ACC112 (cell line): ENCODE results near the gene DNAH9.

Source experiments
- H2AFZ ChIP-seq: fragments of 200-600 bp; sonication (generic); one replicate; pipeline ENCODE4 v1.6.0; 2017; ENCODE audit warnings: antibody characterized with exemption, low read length; ENCODE audit not compliant: unreplicated experiment
- H3K27ac ChIP-seq: fragments of 200-600 bp; sonication (generic); 2 replicates; pipeline ENCODE4 v1.5.1; 2014; ENCODE audit warnings: low read depth, mild to moderate bottlenecking, antibody characterized with exemption, low read length, moderate library complexity
- H3K27me3 ChIP-seq: fragments of 200-600 bp; sonication (generic); 2 replicates; pipeline ENCODE4 v1.6.1; 2014; ENCODE audit warnings: mild to moderate bottlenecking, antibody characterized with exemption, low read length, moderate library complexity, mixed read lengths; ENCODE audit not compliant: insufficient read depth
- H3K36me3 ChIP-seq: fragments of 200-600 bp; sonication (generic); 2 replicates; pipeline ENCODE4 v1.6.1; 2016; ENCODE audit warnings: mild to moderate bottlenecking, antibody characterized with exemption, low read length, moderate library complexity, mixed read lengths; ENCODE audit not compliant: insufficient read depth
- H3K4me1 ChIP-seq: fragments of 200-600 bp; sonication (generic); one replicate; pipeline ENCODE4 v1.6.1; 2016; ENCODE audit warnings: low read length, mixed read lengths; ENCODE audit not compliant: insufficient read depth, unreplicated experiment, control insufficient read depth
- H3K4me3 ChIP-seq: fragments of 200-600 bp; sonication (generic); 2 replicates; pipeline ENCODE4 v1.5.1; 2014; ENCODE audit warnings: mild to moderate bottlenecking, low read depth, low read length
- H3K79me2 ChIP-seq: fragments of 200-600 bp; sonication (generic); one replicate; pipeline ENCODE4 v1.6.0; 2016; ENCODE audit warnings: low read length; ENCODE audit not compliant: control insufficient read depth, unreplicated experiment, insufficient read depth

Gene DNAH9

DNA sequence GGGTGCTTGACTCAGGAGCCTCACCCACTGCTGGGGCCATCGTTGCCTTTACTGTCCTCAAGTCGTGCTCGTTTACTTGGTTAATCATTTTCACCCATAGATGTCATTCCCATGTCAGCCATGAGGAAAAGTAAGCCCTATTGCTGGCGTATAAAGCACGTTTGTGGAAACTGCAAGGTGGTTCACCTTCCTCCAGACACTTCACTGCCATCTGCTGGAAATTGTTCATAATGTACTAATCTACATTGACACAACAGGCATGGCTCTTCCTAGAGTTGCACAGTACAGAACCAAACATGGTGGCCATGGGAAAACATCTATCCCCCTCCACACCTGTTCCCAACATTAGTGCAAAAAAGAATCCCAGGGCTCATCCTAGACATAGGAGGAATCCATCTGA lies 282.4 kb downstream of the DNAH9 start:
- H2AFZ ChIP-seq, result no peak overlapping the region
- H3K27ac ChIP-seq, result no peak overlapping the region
- no peaks in the 10 kb centered on the region for H3K36me3 ChIP-seq
- H3K4me1 ChIP-seq, result no peaks in the 10 kb centered on the region
- no peaks in the 10 kb centered on the region for H3K79me2 ChIP-seq
- no peak overlapping the region for H3K4me3 ChIP-seq
- H3K27me3 ChIP-seq, result no peaks in the 10 kb centered on the region

DNA sequence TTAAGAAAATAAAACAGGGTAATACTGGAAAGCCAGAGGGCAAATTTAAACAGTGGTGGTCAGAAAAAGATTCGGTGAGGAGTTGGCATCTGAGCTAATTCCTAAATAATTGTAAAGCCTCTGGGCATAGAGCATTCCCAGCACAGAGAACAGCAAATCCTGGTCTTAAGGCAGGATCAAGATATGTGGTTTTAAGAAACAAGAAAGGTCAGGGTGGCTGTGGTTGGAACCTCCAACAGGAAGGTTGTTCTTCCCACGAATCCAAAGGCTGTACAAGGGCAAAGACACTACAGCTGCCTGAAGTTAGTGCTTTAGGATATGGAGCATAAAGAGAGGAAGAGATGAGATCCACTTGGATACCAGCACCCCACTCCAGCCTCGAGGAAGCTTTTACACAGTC lies 284.4 kb downstream of the DNAH9 start:
- no peak overlapping the region for H3K4me3 ChIP-seq
- H3K36me3 ChIP-seq, result no peaks in the 10 kb centered on the region
- no peak overlapping the region for H2AFZ ChIP-seq
- no peak overlapping the region for H3K27ac ChIP-seq
- H3K27me3 ChIP-seq, result no peaks in the 10 kb centered on the region
- H3K79me2 ChIP-seq, result no peaks in the 10 kb centered on the region
- no peaks in the 10 kb centered on the region for H3K4me1 ChIP-seq

DNA sequence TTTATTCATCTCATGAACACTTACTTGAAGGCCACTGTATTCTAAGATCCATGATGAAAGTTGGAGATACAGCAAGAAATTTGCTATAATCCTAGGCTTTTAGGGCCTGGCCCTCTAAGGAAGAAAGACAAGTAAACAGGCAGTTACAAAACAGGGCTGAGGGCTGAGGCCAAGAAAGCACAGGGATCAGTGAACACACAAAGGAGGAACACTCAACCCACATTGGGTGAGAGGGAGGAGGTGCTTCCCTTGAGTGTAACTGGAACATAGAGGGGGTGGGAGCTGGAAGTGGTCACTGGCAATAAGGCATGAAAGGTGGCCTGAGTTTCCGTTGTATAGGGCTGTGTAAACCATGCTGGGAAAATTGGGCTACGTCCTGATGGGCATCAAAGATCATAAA lies 286.8 kb downstream of the DNAH9 start:
- no peaks in the 10 kb centered on the region for H3K4me1 ChIP-seq
- no peak overlapping the region for H3K27ac ChIP-seq
- H3K27me3 ChIP-seq, result no peaks in the 10 kb centered on the region
- H3K36me3 ChIP-seq, result no peaks in the 10 kb centered on the region
- H2AFZ ChIP-seq, result no peak overlapping the region
- no peak overlapping the region for H3K4me3 ChIP-seq
- no peaks in the 10 kb centered on the region for H3K79me2 ChIP-seq

- no peak overlapping the region for H2AFZ ChIP-seq
- no peaks in the 10 kb centered on the region for H3K27me3 ChIP-seq
- no peak overlapping the region for H3K4me3 ChIP-seq
- no peaks in the 10 kb centered on the region for H3K4me1 ChIP-seq
- no peaks in the 10 kb centered on the region for H3K79me2 ChIP-seq
- no peaks in the 10 kb centered on the region for H3K36me3 ChIP-seq
- H3K27ac ChIP-seq, result no peak overlapping the region
Observed at GRCh38 chr17:11889266-11889665, 291.0 kb downstream of the DNAH9 start.

- no peak overlapping the region for H3K27ac ChIP-seq
- H3K27me3 ChIP-seq, result no peaks in the 10 kb centered on the region
- H3K4me3 ChIP-seq, result no peak overlapping the region
- H3K79me2 ChIP-seq, result no peaks in the 10 kb centered on the region
- H2AFZ ChIP-seq, result no peak overlapping the region
- H3K36me3 ChIP-seq, result no peaks in the 10 kb centered on the region
- H3K4me1 ChIP-seq, result no peaks in the 10 kb centered on the region
Observed at GRCh38 chr17:11893862-11894261, 295.6 kb downstream of the DNAH9 start.

DNA sequence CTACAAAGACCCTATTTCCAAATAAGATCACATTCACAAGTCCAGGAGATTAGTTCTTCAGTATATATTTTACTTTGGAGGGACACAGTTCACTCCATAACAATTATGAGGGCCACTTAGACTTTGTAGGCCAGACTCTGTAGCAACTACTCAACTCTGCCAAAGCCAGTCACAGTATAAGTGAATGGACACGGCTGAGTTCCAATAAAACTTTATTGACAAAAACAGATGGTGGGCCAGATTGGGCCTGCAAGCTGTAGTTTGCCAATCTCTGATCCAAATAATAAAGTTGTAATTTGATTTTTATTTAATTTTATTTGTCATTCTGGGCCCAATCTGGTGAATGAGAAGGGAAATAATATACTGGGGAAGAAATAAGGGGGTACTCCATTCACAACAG lies 297.9 kb downstream of the DNAH9 start:
- Histone ChIP-seq H3K79me2 (no peaks in the 10 kb centered on the region), H3K27ac (no peak overlapping the region), H2AFZ (no peak overlapping the region), H3K36me3 (no peaks in the 10 kb centered on the region), H3K4me1 (no peaks in the 10 kb centered on the region), H3K4me3 (no peak overlapping the region), H3K27me3 (no peaks in the 10 kb centered on the region)

DNA sequence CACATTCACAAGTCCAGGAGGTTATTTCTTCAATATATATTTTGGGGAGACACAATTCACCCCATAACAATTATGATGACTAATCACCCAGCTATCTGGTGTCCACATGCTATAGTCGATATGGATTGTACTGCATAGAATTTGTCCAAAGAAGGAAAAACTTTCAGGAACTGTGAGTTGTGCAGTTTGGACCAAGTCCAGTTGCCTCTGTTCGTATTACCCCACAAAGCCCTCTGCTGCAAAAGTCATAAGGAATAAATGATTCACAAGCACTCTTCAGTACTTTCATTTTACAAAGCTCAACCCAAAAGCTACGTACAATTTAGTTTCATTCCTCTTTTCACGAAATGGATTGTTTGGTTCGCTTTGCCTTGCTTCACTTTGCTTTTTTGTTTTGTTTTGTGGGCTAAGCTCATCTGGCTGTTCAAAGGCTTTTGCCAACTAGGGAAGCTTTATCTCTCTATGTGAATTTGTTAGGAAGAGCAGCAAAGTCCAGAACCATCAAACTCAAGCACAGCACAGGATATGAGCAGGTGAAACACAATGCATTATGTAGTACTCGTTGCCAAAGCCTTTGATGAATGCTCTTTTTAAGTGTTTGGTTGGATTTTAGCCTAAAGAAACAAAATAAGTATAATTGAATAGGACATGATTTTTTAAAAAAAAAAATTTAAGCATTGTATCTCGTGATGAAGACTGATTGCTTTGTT lies 300.4 kb downstream of the DNAH9 start:
- H3K36me3 ChIP-seq, result no peaks in the 10 kb centered on the region
- no peaks in the 10 kb centered on the region for H3K4me1 ChIP-seq
- no peak overlapping the region for H2AFZ ChIP-seq
- no peak overlapping the region for H3K4me3 ChIP-seq
- H3K27me3 ChIP-seq, result no peaks in the 10 kb centered on the region
- H3K27ac ChIP-seq, result no peak overlapping the region
- no peaks in the 10 kb centered on the region for H3K79me2 ChIP-seq

DNA sequence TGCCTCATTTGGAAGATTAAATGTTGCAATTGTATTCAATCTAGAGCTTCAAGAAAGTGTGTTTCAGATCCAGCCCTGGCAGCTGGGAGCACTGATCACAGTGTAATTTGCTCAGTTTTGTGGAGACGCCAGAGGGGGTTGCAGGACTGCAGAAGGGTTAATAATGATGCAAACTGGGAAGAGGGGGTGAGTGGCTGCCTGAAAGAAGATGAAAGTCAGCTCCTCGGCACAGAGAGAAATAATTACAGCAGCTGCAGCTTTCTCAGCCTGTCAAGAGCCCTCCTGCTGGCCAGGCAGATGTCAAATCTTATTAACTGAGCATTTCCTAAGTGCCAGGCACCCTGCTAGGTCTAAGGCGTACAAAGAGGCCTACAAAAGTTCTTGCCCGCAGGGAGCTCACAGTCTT lies 301.3 kb downstream of the DNAH9 start:
- no peaks in the 10 kb centered on the region for H3K79me2 ChIP-seq
- no peaks in the 10 kb centered on the region for H3K4me1 ChIP-seq
- no peaks in the 10 kb centered on the region for H3K36me3 ChIP-seq
- no peak overlapping the region for H2AFZ ChIP-seq
- no peak overlapping the region for H3K27ac ChIP-seq
- H3K4me3 ChIP-seq, result no peak overlapping the region
- no peaks in the 10 kb centered on the region for H3K27me3 ChIP-seq

DNA sequence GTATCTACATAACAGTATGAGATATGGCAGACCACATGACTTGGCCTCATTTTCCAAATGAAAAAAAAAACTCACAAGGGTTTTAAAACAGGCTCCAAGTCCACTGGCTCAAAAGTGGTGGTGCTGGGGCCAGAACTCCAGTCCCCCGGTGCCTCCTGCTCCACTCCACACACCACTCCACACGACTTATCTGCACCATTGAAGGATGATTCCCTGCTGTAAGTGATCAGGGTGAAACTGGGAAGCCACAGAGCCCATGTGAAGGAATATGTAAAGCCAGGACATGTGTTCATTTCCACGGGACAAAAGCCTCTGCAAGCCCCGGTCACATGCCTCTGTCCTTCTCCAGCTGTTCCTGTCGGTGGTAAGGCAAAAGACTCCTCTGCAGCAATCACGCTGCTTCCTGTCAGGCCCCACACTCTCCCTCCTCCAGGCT lies 301.8 kb downstream of the DNAH9 start:
- Histone ChIP-seq H3K4me1 (no peaks in the 10 kb centered on the region), H2AFZ (no peak overlapping the region), H3K4me3 (no peak overlapping the region), H3K79me2 (no peaks in the 10 kb centered on the region), H3K27ac (no peak overlapping the region), H3K27me3 (no peaks in the 10 kb centered on the region), H3K36me3 (no peaks in the 10 kb centered on the region)

DNA sequence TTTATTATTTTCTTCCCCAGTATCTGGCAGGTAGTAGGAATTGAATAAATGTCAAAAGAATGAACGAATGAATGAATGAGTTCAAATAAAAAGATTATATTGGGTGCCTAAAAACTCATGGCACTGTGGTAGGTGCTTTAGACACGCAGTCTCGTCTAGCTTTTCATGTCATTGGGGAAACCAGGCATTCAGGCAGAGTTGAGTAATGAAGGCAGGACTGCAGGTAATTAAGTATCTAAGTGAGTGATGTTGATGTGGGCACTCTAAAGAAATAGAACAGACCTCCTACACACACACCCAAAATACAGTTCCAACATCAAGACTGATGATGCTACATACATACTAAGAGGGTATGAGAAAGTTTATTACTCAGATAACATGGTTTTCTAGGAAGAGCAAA lies 302.4 kb downstream of the DNAH9 start:
- no peaks in the 10 kb centered on the region for H3K27me3 ChIP-seq
- no peaks in the 10 kb centered on the region for H3K79me2 ChIP-seq
- H2AFZ ChIP-seq, result no peak overlapping the region
- no peaks in the 10 kb centered on the region for H3K36me3 ChIP-seq
- no peaks in the 10 kb centered on the region for H3K4me1 ChIP-seq
- H3K4me3 ChIP-seq, result no peak overlapping the region
- no peak overlapping the region for H3K27ac ChIP-seq

DNA sequence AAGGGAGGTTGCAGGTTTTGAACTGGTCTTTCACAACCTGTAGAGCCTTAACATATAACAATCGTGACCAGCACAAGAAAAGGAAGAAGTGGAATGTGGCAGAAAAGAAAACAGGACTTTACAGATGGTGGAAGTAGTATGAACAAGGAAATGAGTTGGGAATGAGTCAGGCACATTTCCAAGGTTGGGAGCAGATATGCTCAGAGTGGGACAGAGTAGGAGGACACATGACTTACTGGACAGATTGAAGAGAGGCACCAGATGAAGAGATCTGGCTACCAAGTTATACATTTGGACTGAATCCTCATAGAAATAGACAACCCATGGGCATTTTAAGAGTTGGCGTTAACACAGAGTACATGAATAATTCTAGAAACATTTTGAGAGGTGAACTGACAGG lies 303.7 kb downstream of the DNAH9 start:
- Histone ChIP-seq H3K27ac (no peak overlapping the region), H2AFZ (no peak overlapping the region), H3K4me1 (no peaks in the 10 kb centered on the region), H3K27me3 (no peaks in the 10 kb centered on the region), H3K4me3 (no peak overlapping the region), H3K79me2 (no peaks in the 10 kb centered on the region), H3K36me3 (no peaks in the 10 kb centered on the region)
